Right lobe of liver (tissue), 6 donors: Measurements from ENCODE around the gene IGF1R. TPM values are rescaled to one million over a fixed set of nuclear protein-coding genes. Genes with fewer than 3 reads are reported as not detected.

Source experiments
- ATAC-seq, 4 donors: fragments of 200-7000 bp; cut with Tn5 transposase; one replicate each; pipeline ENCODE4 v1.9.1; 2020; ENCODE audit warnings: mild to moderate bottlenecking in 4 of 4, moderate library complexity in 4 of 4
- DNase-seq, 3 donors: peaks; one replicate each; pipeline ENCODE4 v3.0.0-alpha.2; 2020
- H3K27ac ChIP-seq, 3 donors: fragments of 200-600 bp; one replicate each; pipeline ENCODE4 v1.8.0; 2022
- H3K27me3 ChIP-seq, 2 donors: fragments of 200-600 bp; one replicate each; pipeline ENCODE4 v1.8.0; 2022
- H3K36me3 ChIP-seq, 4 donors: fragments of 200-600 bp; sonication (generic) in 1 of 4; one replicate each; pipeline versions ENCODE4 v1.5.1 to v1.8.0; 2017 to 2022; ENCODE audit warnings: control low read depth in 1 of 4
- H3K4me1 ChIP-seq, 4 donors: fragments of 200-600 bp; sonication (generic) in 1 of 4; one replicate each; pipeline versions ENCODE4 v1.5.1 to v1.8.0; 2017 to 2022; ENCODE audit warnings: control low read depth in 1 of 4
- H3K4me3 ChIP-seq, 3 donors: fragments of 200-600 bp; one replicate each; pipeline ENCODE4 v1.8.0; 2022
- H3K9me3 ChIP-seq, 4 donors: fragments of 200-600 bp; sonication (generic) in 1 of 4; one replicate each; pipeline versions ENCODE4 v1.5.1 to v1.8.0; 2017 to 2022; ENCODE audit warnings: control low read depth in 1 of 4
- POLR2A ChIP-seq: fragments of 450-650 bp; IDR thresholded peaks from one replicate; pipeline ENCODE4 v1.6.1; 2017; ENCODE audit warnings: antibody characterized with exemption, mild to moderate bottlenecking
- WGBS: methylation state at CpG from one replicate; pipeline ENCODE4 v1.1.6; 2018; ENCODE audit warnings: low coverage, low lambda C conversion rate; ENCODE audit not compliant: insufficient coverage; ENCODE audit errors: missing lambda C conversion rate; 5-methylcytosine and 5-hydroxymethylcytosine counted together
- intact Hi-C, 2 donors: fragments of 100-400 bp; cut with DNase I; formaldehyde crosslinking; loops; one replicate each; pipeline versions ENCODE4 v1.11.2 to v1.14.1; 2022
- total RNA-seq, 6 experiments: library from RNA; depleted of rRNA in 2 of 6; stranded (reverse); fragments of >200 nt in 2 of 6; fragmentation: NEBNext Ultra II Directional in 3 of 6; extraction: Animal tissue kit (Norgen Biotek cat#: 25700) in 3 of 6; gene quantifications; one replicate each; pipeline versions ENCODE4 v1.1.0 to v1.2.4, GENCODE V29; 2016 to 2023
- TF ChIP-seq, protein P1 (sequence below), 4 donors: fragments of 200-600 bp in 3 of 4; fragments of 450-650 bp in 1 of 4; IDR thresholded peaks; one replicate each; pipeline versions ENCODE4 v1.5.1 to v1.8.0; 2016 to 2022; ENCODE audit warnings: antibody characterized with exemption in 4 of 4, mild to moderate bottlenecking in 2 of 4
- donor health status: DM: no; HTN: yes; CAD: no.
- donor health status: DM: no; HTN: no; CAD: no.
- donor health status: DM: no; HTN: no; CAD: no.
- donor health status: DM: no; HTN: yes; CAD: no.
- donor health status: DM: no; HTN: yes; CAD: no.

IGF1R gene
- total RNA-seq, 6 experiments from 2014 or later, result 2.5 to 5.3 (median 3.8) TPM

DNA sequence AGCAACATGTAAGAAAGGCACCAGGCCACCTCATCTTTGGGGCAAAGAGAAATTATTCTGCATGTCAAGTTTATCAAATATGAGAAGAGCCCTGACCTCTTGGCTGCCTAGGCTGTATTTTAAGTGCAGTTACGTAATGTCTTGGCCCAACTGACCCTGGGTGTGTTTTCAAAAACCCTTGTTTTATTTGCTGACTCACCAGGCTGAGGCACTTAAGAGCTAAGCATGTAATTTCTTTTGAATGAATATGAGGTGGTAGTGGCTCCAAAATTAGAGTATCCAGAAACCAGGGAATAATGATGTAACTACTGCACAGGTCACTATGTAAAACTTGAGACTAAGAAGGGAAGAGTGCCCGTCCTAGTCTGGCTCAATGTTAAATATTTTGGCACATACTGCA, 335.0 kb downstream of the IGF1R start:
- H3K27ac ChIP-seq, result no peak overlapping the region
- no peak overlapping the region for H3K4me3 ChIP-seq
- H3K4me1 ChIP-seq, result peaks cover 0 to 4% (median 0%) of the 10 kb centered on the region in 4 donors
- TF ChIP-seq, protein P1, sequence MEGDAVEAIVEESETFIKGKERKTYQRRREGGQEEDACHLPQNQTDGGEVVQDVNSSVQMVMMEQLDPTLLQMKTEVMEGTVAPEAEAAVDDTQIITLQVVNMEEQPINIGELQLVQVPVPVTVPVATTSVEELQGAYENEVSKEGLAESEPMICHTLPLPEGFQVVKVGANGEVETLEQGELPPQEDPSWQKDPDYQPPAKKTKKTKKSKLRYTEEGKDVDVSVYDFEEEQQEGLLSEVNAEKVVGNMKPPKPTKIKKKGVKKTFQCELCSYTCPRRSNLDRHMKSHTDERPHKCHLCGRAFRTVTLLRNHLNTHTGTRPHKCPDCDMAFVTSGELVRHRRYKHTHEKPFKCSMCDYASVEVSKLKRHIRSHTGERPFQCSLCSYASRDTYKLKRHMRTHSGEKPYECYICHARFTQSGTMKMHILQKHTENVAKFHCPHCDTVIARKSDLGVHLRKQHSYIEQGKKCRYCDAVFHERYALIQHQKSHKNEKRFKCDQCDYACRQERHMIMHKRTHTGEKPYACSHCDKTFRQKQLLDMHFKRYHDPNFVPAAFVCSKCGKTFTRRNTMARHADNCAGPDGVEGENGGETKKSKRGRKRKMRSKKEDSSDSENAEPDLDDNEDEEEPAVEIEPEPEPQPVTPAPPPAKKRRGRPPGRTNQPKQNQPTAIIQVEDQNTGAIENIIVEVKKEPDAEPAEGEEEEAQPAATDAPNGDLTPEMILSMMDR (IDR thresholded peaks at IDR 0.05), result no peak
- no peak for TF ChIP-seq POLR2A
- H3K9me3 ChIP-seq, result no peaks in the 10 kb centered on the region
- DNase-seq (no peak), ATAC-seq (peak; percentile 69 to 97 (median 82))
- no peaks in the 10 kb centered on the region for H3K36me3 ChIP-seq
- WGBS, result 39% methylated on average over 2 of the region's 2 CpGs
- no peaks in the 10 kb centered on the region for H3K27me3 ChIP-seq
- intact Hi-C loops, result no loop called here

- Histone ChIP-seq H3K4me1 (peaks cover 0 to 4% (median 0%) of the 10 kb centered on the region in 4 donors), H3K9me3 (no peaks in the 10 kb centered on the region), H3K4me3 (no peak overlapping the region), H3K27me3 (no peaks in the 10 kb centered on the region), H3K36me3 (no peaks in the 10 kb centered on the region), H3K27ac (no peak overlapping the region)
- 89% methylated on average over 1 of the region's 1 CpG for WGBS
- DNase-seq (no peak), ATAC-seq (no peak)
- intact Hi-C loops, result no loop called here
- TF ChIP-seq POLR2A, result no peak
- TF ChIP-seq, protein P1 (IDR thresholded peaks at IDR 0.05), result no peak
Measured at GRCh38 chr15:98986281-98986680, 337.9 kb downstream of the IGF1R start.

- no peak overlapping the region for H3K27ac ChIP-seq
- H3K36me3 ChIP-seq, result no peaks in the 10 kb centered on the region
- no peaks in the 10 kb centered on the region for H3K4me1 ChIP-seq
- no peaks in the 10 kb centered on the region for H3K27me3 ChIP-seq
- no peak for ATAC-seq
- no peaks in the 10 kb centered on the region for H3K9me3 ChIP-seq
- intact Hi-C loops, result no loop called here
- H3K4me3 ChIP-seq, result no peak overlapping the region
- 70% methylated on average over 2 of the region's 2 CpGs for WGBS
- no peak for TF ChIP-seq POLR2A
- TF ChIP-seq, protein P1 (IDR thresholded peaks at IDR 0.05), result no peak
- DNase-seq, result no peak
Measured at GRCh38 chr15:98994892-98995291, 346.6 kb downstream of the IGF1R start.

DNA sequence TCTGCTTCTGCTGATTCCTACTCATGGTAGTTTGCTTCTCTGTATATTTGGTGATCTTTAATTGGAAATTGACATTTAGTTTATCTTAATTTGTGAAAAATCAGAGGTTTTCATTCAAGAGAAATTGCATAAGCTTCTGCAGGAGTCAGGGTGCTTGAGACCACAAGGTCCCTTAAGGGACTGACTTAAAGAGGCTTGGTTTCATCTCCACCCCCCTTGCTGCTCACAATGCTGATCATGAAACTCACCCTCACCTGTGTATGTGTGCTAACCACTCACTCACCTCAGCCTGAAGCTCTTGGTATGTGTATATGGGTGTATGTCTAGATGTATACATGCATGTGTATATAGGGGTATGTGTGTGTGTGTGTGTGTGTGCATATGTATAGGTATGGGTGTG, 347.8 kb downstream of the IGF1R start:
- ATAC-seq, result no peak
- Histone ChIP-seq H3K36me3 (no peaks in the 10 kb centered on the region), H3K27ac (no peak overlapping the region), H3K27me3 (no peaks in the 10 kb centered on the region), H3K4me3 (no peak overlapping the region), H3K9me3 (no peaks in the 10 kb centered on the region), H3K4me1 (no peaks in the 10 kb centered on the region)
- DNase-seq, result no peak
- TF ChIP-seq, protein P1 (IDR thresholded peaks at IDR 0.05), result no peak
- TF ChIP-seq POLR2A, result no peak
- intact Hi-C loops, result no loop called here

GRCh38 chr15:98996624-98997023, 348.3 kb downstream of the IGF1R start:
- no peak overlapping the region for H3K4me3 ChIP-seq
- no peak for DNase-seq
- no peaks in the 10 kb centered on the region for H3K4me1 ChIP-seq
- intact Hi-C loops, result no loop called here
- no peaks in the 10 kb centered on the region for H3K9me3 ChIP-seq
- 90% methylated on average over 6 of the region's 6 CpGs for WGBS
- no peaks in the 10 kb centered on the region for H3K36me3 ChIP-seq
- ATAC-seq, result no peak
- H3K27ac ChIP-seq, result no peak overlapping the region
- no peaks in the 10 kb centered on the region for H3K27me3 ChIP-seq
- no peak for TF ChIP-seq POLR2A
- TF ChIP-seq, protein P1 (IDR thresholded peaks at IDR 0.05), result no peak
